Mesenchymal stem cell (in vitro differentiated cells and primary cell): ENCODE data around the gene HLA-DMA.

Experiments
- DNase-seq: peaks from one replicate; pipeline ENCODE4 v3.0.0-alpha.2; 2013
- H2AFZ ChIP-seq: one replicate; pipeline ENCODE4 v1.6.1; 2013; ENCODE audit warnings: low read depth, mild to moderate bottlenecking, control low read depth, inconsistent platforms, low read length, moderate library complexity
- H2AK5ac ChIP-seq: 2 replicates; pipeline ENCODE4 v1.6.1; 2013; ENCODE audit warnings: low read length, moderate library complexity, mild to moderate bottlenecking, inconsistent platforms; ENCODE audit not compliant: severe bottlenecking
- H2BK120ac ChIP-seq: one replicate; pipeline ENCODE4 v1.6.1; 2013; ENCODE audit warnings: low read depth, mild to moderate bottlenecking, inconsistent platforms, low read length, moderate library complexity
- H2BK12ac ChIP-seq, 2 experiments: one replicate each; pipeline ENCODE4 v1.6.1; 2013; ENCODE audit warnings: inconsistent platforms in 2 of 2, low read length in 2 of 2, mild to moderate bottlenecking in 2 of 2, moderate library complexity in 2 of 2, control low read depth in 1 of 2
- H2BK15ac ChIP-seq: one replicate; pipeline ENCODE4 v1.6.1; 2013; ENCODE audit warnings: mild to moderate bottlenecking, low read depth, inconsistent platforms; ENCODE audit not compliant: poor library complexity, severe bottlenecking
- H2BK5ac ChIP-seq: 2 replicates; pipeline ENCODE4 v1.6.1; 2013; ENCODE audit warnings: low read depth, mild to moderate bottlenecking, low read length, control low read depth, inconsistent platforms; ENCODE audit not compliant: poor library complexity, severe bottlenecking
- H3K14ac ChIP-seq, 2 experiments: one replicate each; pipeline ENCODE4 v1.6.1; 2013; ENCODE audit warnings: inconsistent platforms in 2 of 2, low read length in 2 of 2, control low read depth in 1 of 2, mild to moderate bottlenecking in 1 of 2, moderate library complexity in 1 of 2
- H3K18ac ChIP-seq, 2 experiments: one replicate each; pipeline ENCODE4 v1.6.1; 2013; ENCODE audit warnings: inconsistent platforms in 2 of 2, low read length in 2 of 2, control low read depth in 1 of 2, low read depth in 1 of 2, mild to moderate bottlenecking in 1 of 2
- H3K23ac ChIP-seq, 2 experiments: one replicate each; pipeline ENCODE4 v1.6.1; 2013; ENCODE audit warnings: inconsistent platforms in 2 of 2, low read length in 2 of 2, mild to moderate bottlenecking in 2 of 2, moderate library complexity in 2 of 2, control low read depth in 1 of 2
- H3K27ac ChIP-seq: 2 replicates; pipeline ENCODE4 v1.5.1; 2013; ENCODE audit warnings: mild to moderate bottlenecking, moderate library complexity, low read length, control low read depth, inconsistent platforms; ENCODE audit not compliant: poor library complexity, severe bottlenecking
- H3K27me3 ChIP-seq, 2 experiments: 2 replicates each; pipeline versions ENCODE4 v1.6.1 to v1.7.0; 2013; ENCODE audit warnings: low read length in 2 of 2, mild to moderate bottlenecking in 2 of 2, moderate library complexity in 2 of 2, control low read depth in 1 of 2, inconsistent platforms in 1 of 2; ENCODE audit not compliant: control insufficient read depth in 1 of 2, insufficient read depth in 1 of 2
- H3K36me3 ChIP-seq, 2 experiments: 2 replicates each; pipeline versions ENCODE4 v1.6.1 to v1.7.0; 2013; ENCODE audit warnings: low read length in 2 of 2, control low read depth in 1 of 2, inconsistent platforms in 1 of 2, low read depth in 1 of 2, mild to moderate bottlenecking in 1 of 2; ENCODE audit not compliant: insufficient read depth in 2 of 2, control insufficient read depth in 1 of 2
- H3K4ac ChIP-seq, 2 experiments: one replicate each; pipeline ENCODE4 v1.6.1; 2013; ENCODE audit warnings: inconsistent platforms in 2 of 2, low read length in 2 of 2, mild to moderate bottlenecking in 2 of 2, moderate library complexity in 2 of 2, control low read depth in 1 of 2, low read depth in 1 of 2
- H3K4me1 ChIP-seq: 2 replicates; pipeline ENCODE4 v1.6.1; 2013; ENCODE audit warnings: low read depth, low read length, control low read depth; ENCODE audit not compliant: control insufficient read depth, insufficient read depth
- H3K4me2 ChIP-seq: 2 replicates; pipeline ENCODE4 v1.6.1; 2013; ENCODE audit warnings: low read length, mild to moderate bottlenecking, inconsistent platforms; ENCODE audit not compliant: poor library complexity, severe bottlenecking
- H3K4me3 ChIP-seq, 2 experiments: 2 replicates each; pipeline versions ENCODE4 v1.5.1 to v1.7.0; 2013; ENCODE audit warnings: low read length in 2 of 2, mild to moderate bottlenecking in 2 of 2, control low read depth in 1 of 2, low read depth in 1 of 2; ENCODE audit not compliant: insufficient read depth in 1 of 2
- H3K79me1 ChIP-seq: replicated peaks from 2 replicates; pipeline ENCODE4 v1.6.1; 2013; ENCODE audit warnings: mild to moderate bottlenecking, control low read depth, low read length, inconsistent platforms; ENCODE audit not compliant: poor library complexity, severe bottlenecking
- H3K9ac ChIP-seq: 2 replicates; pipeline ENCODE4 v1.7.0; 2013; ENCODE audit warnings: mild to moderate bottlenecking, low read length, moderate library complexity
- H3K9me3 ChIP-seq: 2 replicates; pipeline ENCODE4 v1.7.0; 2013; ENCODE audit warnings: mild to moderate bottlenecking, low read length; ENCODE audit not compliant: control insufficient read depth
- H4K8ac ChIP-seq: one replicate; pipeline ENCODE4 v1.6.1; 2013; ENCODE audit warnings: inconsistent platforms, mild to moderate bottlenecking, low read length, moderate library complexity
- H4K91ac ChIP-seq: one replicate; pipeline ENCODE4 v1.6.1; 2013; ENCODE audit warnings: mild to moderate bottlenecking, low read length, inconsistent platforms
- WGBS: methylation state at CpG from one replicate; pipeline ENCODE4 v1.1.7; 2013; ENCODE audit warnings: mixed read lengths; 5-methylcytosine and 5-hydroxymethylcytosine counted together

HLA-DMA gene

DNA sequence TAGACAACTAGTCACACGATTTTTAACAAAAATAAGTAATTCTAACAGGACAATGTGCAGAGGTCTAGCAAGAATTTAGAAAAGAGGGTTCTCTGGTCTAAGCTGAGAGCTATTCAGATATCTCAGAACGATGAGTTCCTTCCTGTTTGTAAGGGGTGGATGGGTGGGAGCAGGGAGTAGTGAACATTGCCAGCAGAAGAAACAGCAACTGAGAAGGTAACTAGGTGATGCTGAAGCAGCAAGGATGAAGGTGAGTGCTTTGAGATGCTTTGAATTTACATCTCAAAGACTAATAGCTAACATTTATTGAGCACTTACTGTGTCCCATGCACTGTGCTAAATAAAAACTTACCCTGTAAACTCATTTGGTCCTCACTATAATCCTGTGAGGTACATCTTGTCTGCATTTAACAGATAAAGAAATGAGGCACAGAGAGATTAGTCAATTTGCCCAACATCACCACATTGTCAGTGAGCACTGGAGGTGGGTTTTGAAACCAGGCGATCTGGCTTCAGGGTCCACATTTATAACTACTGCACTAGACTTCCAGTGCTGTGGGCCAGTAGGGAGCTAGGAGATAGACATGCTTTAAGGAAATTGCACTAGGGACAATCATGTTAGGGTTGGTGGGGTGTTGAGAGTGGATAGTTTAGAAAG is 31.2 kb upstream of the HLA-DMA start:
- H3K9me3 ChIP-seq = no peaks in the 10 kb centered on the region
- H4K91ac ChIP-seq = no peak overlapping the region
- H3K4ac ChIP-seq = no peak overlapping the region
- H3K18ac ChIP-seq = no peak overlapping the region
- no peak overlapping the region for H2BK120ac ChIP-seq
- no peak overlapping the region for H3K14ac ChIP-seq
- H3K9ac ChIP-seq = peak overlapping the region; percentile 49
- WGBS = 73% methylated on average over 2 of the region's 3 CpGs
- no peak overlapping the region for H3K4me3 ChIP-seq
- H3K23ac ChIP-seq = no peak overlapping the region
- no peak overlapping the region for H2AK5ac ChIP-seq
- peaks cover 6% of the 10 kb centered on the region for H3K4me1 ChIP-seq
- H2BK15ac ChIP-seq = no peak overlapping the region
- no peak overlapping the region for H4K8ac ChIP-seq
- peaks cover 0 to 8% of the 10 kb centered on the region in 2 experiments for H3K27me3 ChIP-seq
- no peak overlapping the region for H2AFZ ChIP-seq
- H2BK5ac ChIP-seq = no peak overlapping the region
- DNase-seq = peak; percentile 11
- H3K27ac ChIP-seq = no peak overlapping the region
- H3K4me2 ChIP-seq = no peak overlapping the region
- H3K36me3 ChIP-seq = peaks cover 21 to 53% of the 10 kb centered on the region in 2 experiments
- H2BK12ac ChIP-seq = no peak overlapping the region
- no peaks in the 10 kb centered on the region for H3K79me1 ChIP-seq

DNA sequence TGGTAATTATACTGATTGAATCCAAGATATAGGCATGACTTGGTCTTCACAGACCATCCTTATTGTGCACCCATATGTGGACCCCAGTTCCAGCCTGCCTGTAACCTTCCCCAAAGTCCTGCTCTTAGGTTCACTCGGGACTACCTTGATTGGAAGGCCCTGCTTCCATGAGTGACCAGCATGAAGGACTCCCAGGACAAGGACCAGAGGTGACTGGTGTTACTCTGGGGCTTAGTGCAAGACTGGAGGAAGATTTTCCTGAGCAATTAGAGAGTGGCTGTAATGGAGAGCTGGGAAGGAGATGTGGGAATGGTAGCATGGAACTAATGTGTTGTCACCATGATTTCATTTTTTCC is 30.6 kb upstream of the HLA-DMA start:
- no peak overlapping the region for H3K14ac ChIP-seq
- peak overlapping the region; percentile 49 for H3K9ac ChIP-seq
- H2AFZ ChIP-seq = no peak overlapping the region
- H2BK120ac ChIP-seq = no peak overlapping the region
- H3K27me3 ChIP-seq = peaks cover 0 to 8% of the 10 kb centered on the region in 2 experiments
- H2BK12ac ChIP-seq = no peak overlapping the region
- H3K4me1 ChIP-seq = peaks cover 8% of the 10 kb centered on the region
- H3K23ac ChIP-seq = no peak overlapping the region
- peak; percentile 11 for DNase-seq
- no peaks in the 10 kb centered on the region for H3K9me3 ChIP-seq
- H2BK15ac ChIP-seq = no peak overlapping the region
- no peak overlapping the region for H3K18ac ChIP-seq
- no peak overlapping the region for H4K8ac ChIP-seq
- H3K4me2 ChIP-seq = no peak overlapping the region
- H4K91ac ChIP-seq = no peak overlapping the region
- peaks cover 26 to 60% of the 10 kb centered on the region in 2 experiments for H3K36me3 ChIP-seq
- H3K27ac ChIP-seq = peak overlapping the region; percentile 18
- no peak overlapping the region for H3K4me3 ChIP-seq
- WGBS = 100% methylated on average over 1 of the region's 1 CpG
- no peak overlapping the region for H3K4ac ChIP-seq
- H2BK5ac ChIP-seq = no peak overlapping the region
- no peak overlapping the region for H2AK5ac ChIP-seq
- no peaks in the 10 kb centered on the region for H3K79me1 ChIP-seq

DNA sequence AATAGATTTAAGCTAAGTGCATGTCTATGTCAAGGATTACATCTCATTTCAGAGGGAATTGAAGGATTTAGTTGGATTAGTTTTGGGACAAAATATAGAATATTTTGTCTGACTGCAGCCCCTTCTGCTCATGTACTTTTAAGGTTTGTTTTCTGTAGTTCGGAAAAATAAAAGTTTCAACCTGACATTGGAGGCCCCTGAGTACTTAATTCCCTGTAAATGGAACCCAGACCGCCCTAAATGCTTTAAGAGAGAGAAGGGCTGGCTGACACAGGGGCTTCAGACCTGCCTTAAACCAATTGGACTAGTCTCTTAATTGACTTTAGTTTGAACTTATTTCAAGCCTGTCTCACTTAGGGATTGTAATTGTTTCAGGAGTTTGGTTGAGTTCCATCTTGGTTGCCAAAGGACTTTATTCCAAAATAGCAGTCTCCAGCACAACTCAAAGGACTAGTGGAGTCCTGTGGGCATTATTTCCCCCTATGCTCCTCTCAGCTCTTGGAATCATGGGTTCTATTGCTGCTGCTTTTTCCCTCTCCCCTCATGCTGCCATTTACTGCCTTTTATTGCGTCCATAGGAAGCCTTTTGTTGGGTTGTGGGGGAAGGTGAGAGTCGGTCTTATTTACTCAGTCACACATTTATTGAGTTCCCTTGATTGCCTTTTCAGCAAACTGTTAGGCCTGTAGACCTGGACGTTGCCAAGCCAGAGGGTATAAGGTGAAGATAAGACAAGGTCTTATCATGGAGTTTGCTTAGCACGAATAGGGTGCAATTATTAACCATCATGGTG is 30.0 kb upstream of the HLA-DMA start:
- Histone ChIP-seq H3K36me3 (peaks cover 32 to 65% of the 10 kb centered on the region in 2 experiments), H3K4me2 (no peak overlapping the region), H2AK5ac (no peak overlapping the region), H3K79me1 (no peaks in the 10 kb centered on the region), H3K18ac (no peak overlapping the region), H3K27me3 (peaks cover 0 to 4% of the 10 kb centered on the region in 2 experiments), H3K9ac (peak overlapping the region; percentile 13), H3K23ac (no peak overlapping the region), H2BK15ac (no peak overlapping the region), H3K4me1 (peaks cover 10% of the 10 kb centered on the region), H3K27ac (no peak overlapping the region), H3K14ac (no peak overlapping the region), H3K4ac (no peak overlapping the region), H2AFZ (no peak overlapping the region), H4K8ac (no peak overlapping the region), H3K4me3 (no peak overlapping the region), H2BK120ac (no peak overlapping the region), H2BK12ac (no peak overlapping the region), H4K91ac (no peak overlapping the region), H2BK5ac (no peak overlapping the region), H3K9me3 (no peaks in the 10 kb centered on the region)
- peak; percentile 12 for DNase-seq
- 64% methylated on average over 4 of the region's 6 CpGs for WGBS

DNA sequence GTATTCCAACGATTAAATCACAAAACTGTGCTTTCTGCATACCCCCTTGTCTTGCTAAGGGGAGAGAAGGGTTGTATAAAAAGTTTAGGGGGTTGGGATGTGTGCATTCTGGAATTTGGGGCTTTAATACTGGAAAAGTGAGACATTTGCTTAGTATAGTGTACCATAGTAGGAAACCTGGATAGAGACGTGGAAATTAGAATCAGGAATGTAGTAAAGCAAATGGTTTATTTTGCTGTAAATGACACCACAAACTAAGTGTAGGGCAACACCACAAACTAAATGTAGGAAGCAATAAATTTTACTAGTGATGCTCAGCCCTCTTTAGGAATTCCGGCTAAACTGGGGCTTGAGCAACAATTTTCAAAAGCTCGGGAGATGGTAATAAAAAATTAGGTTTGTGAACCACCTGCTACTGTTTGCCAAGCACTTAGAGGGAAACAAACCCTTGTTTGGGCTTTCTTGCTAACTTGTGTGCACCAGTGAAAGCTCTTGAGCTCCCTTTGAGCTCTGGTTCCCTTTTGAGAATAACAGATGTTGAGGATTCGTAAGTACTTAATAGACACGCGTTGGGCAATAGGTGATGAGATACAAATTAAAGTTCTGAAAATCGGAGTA is 29.3 kb upstream of the HLA-DMA start:
- Histone ChIP-seq H2BK15ac (no peak overlapping the region), H3K27me3 (no peaks in the 10 kb centered on the region), H2BK12ac (no peak overlapping the region), H2BK120ac (no peak overlapping the region), H3K9ac (peak overlapping the region; percentile 49), H3K27ac (no peak overlapping the region), H3K18ac (no peak overlapping the region), H4K8ac (no peak overlapping the region), H2BK5ac (no peak overlapping the region), H3K9me3 (no peaks in the 10 kb centered on the region), H3K36me3 (peaks cover 38 to 72% of the 10 kb centered on the region in 2 experiments), H3K79me1 (no peaks in the 10 kb centered on the region), H4K91ac (no peak overlapping the region), H2AFZ (no peak overlapping the region), H3K23ac (no peak overlapping the region), H3K4me1 (peaks cover 12% of the 10 kb centered on the region), H2AK5ac (no peak overlapping the region), H3K4me3 (no peak overlapping the region), H3K14ac (no peak overlapping the region), H3K4ac (no peak overlapping the region), H3K4me2 (no peak overlapping the region)
- DNase-seq = peak; percentile 13
- WGBS = 76% methylated on average over 8 of the region's 8 CpGs
